Keratinocyte (primary cell): ENCODE measurements around the gene ARHGEF3. TPM values are rescaled to one million over a fixed set of nuclear protein-coding genes. Genes with fewer than 3 reads are reported as not detected.
A peak's percentile ranks its signal among the peaks of the same experiment; 100 is the strongest.

Experiments
- DNase-seq: peaks from one replicate; pipeline ENCODE4 v3.0.0-alpha.2; 2011; ENCODE audit warnings: low read depth, missing footprints, low spot score
- FAIRE-seq: peaks from 2 replicates; lab custom pipeline; 2011; peaks lifted over from hg19 to GRCh38; lab: Jason Lieb, UNC
- H2AFZ ChIP-seq: 2 replicates; pipeline ENCODE4 v1.6.0; 2012; ENCODE audit warnings: low read length, control low read depth, inconsistent platforms; ENCODE audit not compliant: control insufficient read depth
- H3K27ac ChIP-seq: 2 replicates; pipeline ENCODE4 v1.5.1; 2011; ENCODE audit warnings: low read length; ENCODE audit not compliant: control insufficient read depth, insufficient read depth
- H3K27me3 ChIP-seq: 3 replicates; pipeline ENCODE4 v1.6.0; 2011; ENCODE audit warnings: low read length; ENCODE audit not compliant: control insufficient read depth, insufficient read depth; ENCODE audit errors: extremely low read depth
- H3K36me3 ChIP-seq, 2 experiments: 2 replicates in 1 of 2; 3 replicates in 1 of 2; pipeline ENCODE4 v1.5.1; 2011; ENCODE audit warnings: low read length in 2 of 2, mild to moderate bottlenecking in 1 of 2; ENCODE audit not compliant: control insufficient read depth in 2 of 2, insufficient read depth in 2 of 2; ENCODE audit errors: extremely low read depth in 1 of 2
- H3K4me1 ChIP-seq: 3 replicates; pipeline ENCODE4 v1.5.1; 2011; ENCODE audit warnings: low read length; ENCODE audit not compliant: control insufficient read depth, insufficient read depth; ENCODE audit errors: extremely low read depth
- H3K4me2 ChIP-seq: 3 replicates; pipeline ENCODE4 v1.6.0; 2011; ENCODE audit warnings: low read depth, low read length; ENCODE audit not compliant: control insufficient read depth, insufficient read depth; ENCODE audit errors: extremely low read depth
- H3K4me3 ChIP-seq, 3 experiments: fragments of 200-600 bp in 1 of 3; sonication (generic) in 1 of 3; 2 replicates in 2 of 3; 3 replicates in 1 of 3; pipeline ENCODE4 v1.5.1; 2011 to 2016; ENCODE audit warnings: low read length in 3 of 3, mild to moderate bottlenecking in 3 of 3, control low read depth in 2 of 3, inconsistent platforms in 1 of 3, low read depth in 1 of 3, mixed read lengths in 1 of 3, mixed run types in 1 of 3, moderate library complexity in 1 of 3; ENCODE audit not compliant: control insufficient read depth in 2 of 3, insufficient read depth in 2 of 3; ENCODE audit errors: extremely low read depth in 1 of 3
- H3K79me2 ChIP-seq: 2 replicates; pipeline ENCODE4 v1.6.0; 2012; ENCODE audit warnings: low read length; ENCODE audit not compliant: control insufficient read depth, insufficient read depth
- H3K9ac ChIP-seq: 3 replicates; pipeline ENCODE4 v1.6.0; 2011; ENCODE audit warnings: low read length; ENCODE audit not compliant: control insufficient read depth, insufficient read depth; ENCODE audit errors: extremely low read depth
- H3K9me1 ChIP-seq: 3 replicates; pipeline ENCODE4 v1.6.0; 2011; ENCODE audit warnings: low read length; ENCODE audit not compliant: control insufficient read depth, insufficient read depth; ENCODE audit errors: extremely low read depth
- H3K9me3 ChIP-seq: 2 replicates; pipeline ENCODE4 v1.5.1; 2012; ENCODE audit warnings: low read depth, low read length; ENCODE audit not compliant: control insufficient read depth
- H4K20me1 ChIP-seq: 3 replicates; pipeline ENCODE4 v1.6.0; 2011; ENCODE audit warnings: low read length; ENCODE audit not compliant: control insufficient read depth, insufficient read depth; ENCODE audit errors: extremely low read depth
- EZH2 ChIP-seq: IDR thresholded peaks from one replicate; pipeline ENCODE4 v1.6.1; 2012; ENCODE audit warnings: inconsistent platforms, mild to moderate bottlenecking, low read length, moderate library complexity
- dilution Hi-C: fragments of 300-500 bp; cut with MboI; formaldehyde crosslinking; loops from one replicate; pipeline ENCODE4 v1.7.0; 2020; ENCODE audit warnings: low sequenced_read_pairs; ENCODE audit not compliant: extremely low pct_ligation_motif_present
- polyA plus RNA-seq, 5 experiments: library from polyadenylated mRNA; depleted of rRNA in 3 of 5; stranded (reverse) in 3 of 5; stranded (forward) in 1 of 5; unstranded in 1 of 5; fragments of >200 nt; gene quantifications; 1 replicate in 1 of 5; 2 replicates in 3 of 5; 3 replicates in 1 of 5; pipeline versions ENCODE4 v1.2.1 to v1.2.3, GENCODE V29; 2011 to 2012; ENCODE audit warnings: missing spikeins in 2 of 5, low read depth in 1 of 5, low replicate concordance in 1 of 5
- TF ChIP-seq, protein P1 (sequence below), 3 experiments: IDR thresholded peaks in 1 of 3; conservative IDR thresholded peaks in 1 of 3; optimal IDR thresholded peaks in 1 of 3; 2 replicates in 2 of 3; 3 replicates in 1 of 3; pipeline versions ENCODE3 to v1.5.1; 2011; ENCODE audit warnings: low read length in 3 of 3, mild to moderate bottlenecking in 3 of 3, moderate library complexity in 2 of 3, control low read depth in 1 of 3, inconsistent platforms in 1 of 3; ENCODE audit not compliant: insufficient read depth in 2 of 3; ENCODE audit errors: extremely low read depth in 1 of 3

ARHGEF3 gene
- polyA plus RNA-seq, 1 donor (not counting 4 experiments of a cell fraction or from before 2014, with no cell fraction given) = 26.2 TPM

DNA sequence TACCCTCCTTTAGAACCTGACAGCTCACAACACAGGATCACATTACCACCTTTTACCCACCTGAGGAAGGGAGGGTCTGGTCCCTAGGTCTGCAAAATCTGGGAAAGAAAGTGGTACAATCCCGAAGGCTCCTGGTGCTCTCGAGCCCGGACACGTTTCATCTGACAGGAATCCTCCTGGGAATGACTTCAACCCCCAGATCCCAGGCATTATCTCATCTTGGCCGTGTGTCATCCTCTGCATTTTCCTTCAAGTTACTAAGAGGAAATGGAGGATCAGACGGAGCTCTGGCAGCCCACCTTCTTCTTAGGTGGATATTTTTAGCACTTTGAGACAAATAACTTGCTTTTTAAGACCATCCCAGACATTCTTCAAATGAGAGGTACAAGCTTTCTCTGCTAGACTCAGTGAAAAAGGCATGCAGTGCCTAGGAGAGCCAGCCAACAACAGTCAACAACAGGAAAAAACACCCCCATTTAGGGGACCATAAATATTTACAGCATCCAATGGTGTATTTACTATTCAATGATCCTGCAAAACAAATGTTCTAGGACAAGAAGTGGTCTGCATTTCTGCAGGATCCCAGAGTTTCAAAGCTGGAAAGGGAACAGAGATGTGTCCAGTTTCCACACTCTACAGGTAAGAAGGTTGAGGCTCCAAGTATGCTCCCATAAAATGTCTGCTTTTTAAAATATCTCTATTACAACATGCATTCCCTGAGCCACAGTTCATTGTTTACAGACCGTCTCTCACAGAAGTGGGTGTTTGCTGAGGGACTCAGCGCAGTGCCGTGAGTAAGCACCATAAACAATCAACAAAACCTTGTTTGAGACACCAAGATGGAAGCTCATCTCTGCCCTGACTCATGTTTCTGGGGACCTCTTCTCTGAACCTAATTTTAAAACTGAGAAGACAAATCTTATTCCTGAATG lies 38.3 kb upstream of the ARHGEF3 start:
- FAIRE-seq (peak; percentile 91), DNase-seq (peak; percentile 28)
- H3K36me3 ChIP-seq = no peaks in the 10 kb centered on the region
- no peak for TF ChIP-seq EZH2
- TF ChIP-seq, protein P1, sequence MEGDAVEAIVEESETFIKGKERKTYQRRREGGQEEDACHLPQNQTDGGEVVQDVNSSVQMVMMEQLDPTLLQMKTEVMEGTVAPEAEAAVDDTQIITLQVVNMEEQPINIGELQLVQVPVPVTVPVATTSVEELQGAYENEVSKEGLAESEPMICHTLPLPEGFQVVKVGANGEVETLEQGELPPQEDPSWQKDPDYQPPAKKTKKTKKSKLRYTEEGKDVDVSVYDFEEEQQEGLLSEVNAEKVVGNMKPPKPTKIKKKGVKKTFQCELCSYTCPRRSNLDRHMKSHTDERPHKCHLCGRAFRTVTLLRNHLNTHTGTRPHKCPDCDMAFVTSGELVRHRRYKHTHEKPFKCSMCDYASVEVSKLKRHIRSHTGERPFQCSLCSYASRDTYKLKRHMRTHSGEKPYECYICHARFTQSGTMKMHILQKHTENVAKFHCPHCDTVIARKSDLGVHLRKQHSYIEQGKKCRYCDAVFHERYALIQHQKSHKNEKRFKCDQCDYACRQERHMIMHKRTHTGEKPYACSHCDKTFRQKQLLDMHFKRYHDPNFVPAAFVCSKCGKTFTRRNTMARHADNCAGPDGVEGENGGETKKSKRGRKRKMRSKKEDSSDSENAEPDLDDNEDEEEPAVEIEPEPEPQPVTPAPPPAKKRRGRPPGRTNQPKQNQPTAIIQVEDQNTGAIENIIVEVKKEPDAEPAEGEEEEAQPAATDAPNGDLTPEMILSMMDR (optimal IDR thresholded peaks at IDR 0.05 in 1 of 3, IDR thresholded peaks at IDR 0.05 in 1 of 3, conservative IDR thresholded peaks at IDR 0.05 in 1 of 3; ENCODE audit: extremely low read depth in 1 of 3, insufficient read depth in 2 of 3, low read length in 3 of 3) = no peak
- peak overlapping the region; percentile 56 for H3K27ac ChIP-seq
- H3K4me2 ChIP-seq = peak overlapping the region; percentile 80
- peaks cover 43% of the 10 kb centered on the region for H3K4me1 ChIP-seq
- dilution Hi-C loops = no loop called here
- no peaks in the 10 kb centered on the region for H3K79me2 ChIP-seq
- H3K9ac ChIP-seq = peak overlapping the region; percentile 25
- H4K20me1 ChIP-seq = no peaks in the 10 kb centered on the region
- H3K9me1 ChIP-seq = no peaks in the 10 kb centered on the region
- peak overlapping the region in 2 of 3 experiments; percentile 40 to 41 for H3K4me3 ChIP-seq
- no peaks in the 10 kb centered on the region for H3K9me3 ChIP-seq
- peak overlapping the region; percentile 85 for H2AFZ ChIP-seq
- H3K27me3 ChIP-seq = no peaks in the 10 kb centered on the region

DNA sequence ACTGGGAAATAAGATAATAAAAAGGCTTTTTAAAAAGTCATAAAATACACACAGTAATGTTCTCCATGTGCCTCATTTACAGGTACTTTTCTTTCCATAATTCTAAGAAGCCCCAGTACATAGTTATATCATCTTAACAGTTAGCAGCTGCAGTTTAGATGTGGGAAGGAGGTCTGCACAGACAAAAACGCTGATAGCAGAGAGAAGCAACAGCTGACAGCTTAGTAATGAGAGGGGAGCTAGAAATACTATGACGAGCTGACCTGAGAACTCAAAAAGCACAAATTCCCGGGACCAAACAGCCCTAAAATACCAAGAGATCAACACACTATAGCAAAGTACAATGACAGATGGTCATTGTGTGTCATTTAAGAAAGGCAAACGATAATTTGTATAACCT lies 36.7 kb upstream of the ARHGEF3 start:
- Histone ChIP-seq H3K9ac (no peak overlapping the region), H3K4me2 (no peak overlapping the region), H3K27ac (no peak overlapping the region), H3K27me3 (no peaks in the 10 kb centered on the region), H4K20me1 (no peaks in the 10 kb centered on the region), H3K79me2 (no peaks in the 10 kb centered on the region), H3K4me3 (no peak overlapping the region), H3K9me1 (no peaks in the 10 kb centered on the region), H2AFZ (no peak overlapping the region), H3K36me3 (no peaks in the 10 kb centered on the region), H3K9me3 (no peaks in the 10 kb centered on the region), H3K4me1 (peaks cover 43% of the 10 kb centered on the region)
- no peak for DNase-seq
- no peak for FAIRE-seq
- dilution Hi-C loops = no loop called here
- TF ChIP-seq, protein P1 (optimal IDR thresholded peaks at IDR 0.05 in 1 of 3, IDR thresholded peaks at IDR 0.05 in 1 of 3, conservative IDR thresholded peaks at IDR 0.05 in 1 of 3; ENCODE audit: extremely low read depth in 1 of 3, insufficient read depth in 2 of 3, low read length in 3 of 3) = no peak
- TF ChIP-seq EZH2 = no peak
